ENCODE data around the gene SRPX.

SRPX gene

GRCh38 chrX:38142610-38143009 is 78.1 kb downstream of the SRPX start:
- DNase-seq, result no peak

- DNase-seq, result no peak
Observed at GRCh38 chrX:38138900-38139299, 81.8 kb downstream of the SRPX start.

GRCh38 chrX:38138157-38138891 is 82.3 kb downstream of the SRPX start:
- DNase-seq, result no peak

GRCh38 chrX:38129366-38129765 is 91.3 kb downstream of the SRPX start:
- no peak for DNase-seq

GRCh38 chrX:38127961-38128360 is 92.7 kb downstream of the SRPX start:
- no peak for DNase-seq

GRCh38 chrX:38126179-38126578 is 94.5 kb downstream of the SRPX start:
- no peak for DNase-seq

GRCh38 chrX:38124000-38124399 is 96.7 kb downstream of the SRPX start:
- no peak for DNase-seq

GRCh38 chrX:38117485-38117884 is 103.2 kb downstream of the SRPX start:
- no peak for DNase-seq

GRCh38 chrX:38116706-38117105 is 104.0 kb downstream of the SRPX start:
- DNase-seq, result no peak

GRCh38 chrX:38112566-38112965 is 108.1 kb downstream of the SRPX start:
- no peak for DNase-seq

GRCh38 chrX:38111196-38111595 is 109.5 kb downstream of the SRPX start:
- no peak for DNase-seq

- no peak for DNase-seq
Observed at GRCh38 chrX:38110231-38110630, 110.4 kb downstream of the SRPX start.

GRCh38 chrX:38109042-38109898 is 111.4 kb downstream of the SRPX start:
- no peak for DNase-seq

GRCh38 chrX:38108364-38108763 is 112.3 kb downstream of the SRPX start:
- no peak for DNase-seq

GRCh38 chrX:38106991-38107655 is 113.5 kb downstream of the SRPX start:
- DNase-seq, result no peak

- DNase-seq, result no peak
Observed at GRCh38 chrX:38105216-38105725, 115.4 kb downstream of the SRPX start.

GRCh38 chrX:38103857-38104812 is 116.5 kb downstream of the SRPX start:
- no peak for DNase-seq

GRCh38 chrX:38102875-38103274 is 117.8 kb downstream of the SRPX start:
- DNase-seq, result no peak

GRCh38 chrX:38102240-38102639 is 118.4 kb downstream of the SRPX start:
- no peak for DNase-seq

GRCh38 chrX:38099688-38100087 is 121.0 kb downstream of the SRPX start:
- no peak for DNase-seq

Data from amygdala (tissue), 56 donors.